Trophoblast cell (in vitro differentiated cells and primary cell): Measurements from ENCODE around the gene SLC45A2.
"Not testable (repeated sequence)": the region's sequence is repeated elsewhere in the genome, so short reads cannot be mapped to it uniquely, and the experiment has no call there.

Experiments used
- DNase-seq, 2 donors: peaks; one replicate each; pipeline ENCODE4 v3.0.0-alpha.2; 2016
- H2AFZ ChIP-seq: 2 replicates; pipeline ENCODE4 v1.6.1; 2013; ENCODE audit warnings: low read length, moderate library complexity, mild to moderate bottlenecking; ENCODE audit not compliant: insufficient read depth, poor library complexity
- H2AK5ac ChIP-seq: 2 replicates; pipeline ENCODE4 v1.6.1; 2013; ENCODE audit warnings: mild to moderate bottlenecking, low read length
- H2BK120ac ChIP-seq: 2 replicates; pipeline ENCODE4 v1.6.1; 2013; ENCODE audit warnings: low read length, mild to moderate bottlenecking, moderate library complexity; ENCODE audit not compliant: insufficient read depth, poor library complexity
- H2BK12ac ChIP-seq: 2 replicates; pipeline ENCODE4 v1.6.1; 2013; ENCODE audit warnings: mild to moderate bottlenecking, low read length, moderate library complexity
- H2BK5ac ChIP-seq: 2 replicates; pipeline ENCODE4 v1.6.1; 2013; ENCODE audit warnings: low read length, low read depth, moderate library complexity, mild to moderate bottlenecking; ENCODE audit not compliant: poor library complexity
- H3K14ac ChIP-seq: 2 replicates; pipeline ENCODE4 v1.6.1; 2013; ENCODE audit warnings: mild to moderate bottlenecking, low read length
- H3K18ac ChIP-seq: 2 replicates; pipeline ENCODE4 v1.6.1; 2013; ENCODE audit warnings: mild to moderate bottlenecking, low read length
- H3K23ac ChIP-seq: 2 replicates; pipeline ENCODE4 v1.6.1; 2013; ENCODE audit warnings: low read length
- H3K27ac ChIP-seq: 2 replicates; pipeline ENCODE4 v1.5.1; 2013; ENCODE audit warnings: low read depth, mild to moderate bottlenecking, inconsistent platforms, low read length, moderate library complexity
- H3K27me3 ChIP-seq: 2 replicates; pipeline ENCODE4 v1.6.1; 2013; ENCODE audit warnings: inconsistent platforms, mild to moderate bottlenecking, low read length, moderate library complexity; ENCODE audit not compliant: insufficient read depth
- H3K36me3 ChIP-seq, 2 experiments: 1 replicate in 1 of 2; 2 replicates in 1 of 2; pipeline ENCODE4 v1.6.1; 2013; ENCODE audit warnings: low read length in 2 of 2, mild to moderate bottlenecking in 2 of 2, moderate library complexity in 1 of 2; ENCODE audit not compliant: insufficient read depth in 2 of 2, control insufficient read depth in 1 of 2
- H3K4ac ChIP-seq: 2 replicates; pipeline ENCODE4 v1.6.1; 2013; ENCODE audit warnings: low read depth, mild to moderate bottlenecking, low read length, moderate library complexity
- H3K4me1 ChIP-seq, 2 experiments: 1 replicate in 1 of 2; 2 replicates in 1 of 2; pipeline ENCODE4 v1.6.1; 2013; ENCODE audit warnings: low read length in 2 of 2, mild to moderate bottlenecking in 2 of 2, moderate library complexity in 1 of 2; ENCODE audit not compliant: insufficient read depth in 2 of 2, control insufficient read depth in 1 of 2
- H3K4me2 ChIP-seq: 2 replicates; pipeline ENCODE4 v1.6.1; 2013; ENCODE audit warnings: inconsistent platforms, mild to moderate bottlenecking, low read length, moderate library complexity
- H3K4me3 ChIP-seq: 2 replicates; pipeline ENCODE4 v1.5.1; 2013; ENCODE audit warnings: mild to moderate bottlenecking, low read depth, low read length, inconsistent platforms
- H3K79me1 ChIP-seq: one replicate; pipeline ENCODE4 v1.6.1; 2013; ENCODE audit warnings: low read length
- H3K79me2 ChIP-seq: 2 replicates; pipeline ENCODE4 v1.6.1; 2013; ENCODE audit warnings: low read length, mild to moderate bottlenecking; ENCODE audit not compliant: control insufficient read depth, insufficient read depth, poor library complexity
- H3K9ac ChIP-seq: 2 replicates; pipeline ENCODE4 v1.6.1; 2013; ENCODE audit warnings: mild to moderate bottlenecking, low read length
- H3K9me3 ChIP-seq: 2 replicates; pipeline ENCODE4 v1.6.1; 2013; ENCODE audit warnings: low read depth, mild to moderate bottlenecking, control low read depth, inconsistent platforms, low read length; ENCODE audit not compliant: insufficient read depth
- H4K12ac ChIP-seq: 2 replicates; pipeline ENCODE4 v1.6.1; 2013; ENCODE audit warnings: low read depth, mild to moderate bottlenecking, low read length, moderate library complexity
- H4K8ac ChIP-seq: 2 replicates; pipeline ENCODE4 v1.6.1; 2013; ENCODE audit warnings: low read depth, mild to moderate bottlenecking, low read length, moderate library complexity
- H4K91ac ChIP-seq: one replicate; pipeline ENCODE4 v1.6.1; 2013; ENCODE audit warnings: low read depth, mild to moderate bottlenecking, low read length, moderate library complexity
- WGBS: extraction: QIAGEN DNeasy Blood & Tissue Kit; methylation state at CpG from one replicate; pipeline ENCODE4 v1.1.7; 2013; ENCODE audit warnings: missing lambda C conversion rate; ENCODE audit not compliant: insufficient read length, insufficient coverage; ENCODE audit errors: extremely low coverage; 5-methylcytosine and 5-hydroxymethylcytosine counted together

Gene SLC45A2

GRCh38 chr5:34012791-34013190 lies 28.3 kb upstream of the SLC45A2 start:
- Histone ChIP-seq H2AK5ac (no peak overlapping the region), H3K4me2 (no peak overlapping the region), H3K79me1 (peaks cover 4% of the 10 kb centered on the region), H4K8ac (no peak overlapping the region), H3K4me3 (no peak overlapping the region), H3K27me3 (no peaks in the 10 kb centered on the region), H3K14ac (no peak overlapping the region), H2BK5ac (no peak overlapping the region), H2AFZ (no peak overlapping the region), H3K9me3 (no peaks in the 10 kb centered on the region), H3K23ac (no peak overlapping the region), H2BK12ac (no peak overlapping the region), H3K18ac (no peak overlapping the region), H3K36me3 (no peaks in the 10 kb centered on the region), H4K12ac (no peak overlapping the region), H3K79me2 (peaks cover 2% of the 10 kb centered on the region), H3K4ac (no peak overlapping the region), H2BK120ac (no peak overlapping the region), H3K27ac (no peak overlapping the region), H3K4me1 (no peaks in the 10 kb centered on the region), H4K91ac (no peak overlapping the region), H3K9ac (no peak overlapping the region)
- no peak for DNase-seq

GRCh38 chr5:34011536-34011935 lies 27.0 kb upstream of the SLC45A2 start:
- Histone ChIP-seq H3K79me2 (peaks cover 6% of the 10 kb centered on the region), H2BK120ac (no peak overlapping the region), H3K23ac (no peak overlapping the region), H3K4me1 (peaks cover 4 to 5% of the 10 kb centered on the region in 2 experiments), H3K36me3 (no peaks in the 10 kb centered on the region), H3K27me3 (no peaks in the 10 kb centered on the region), H3K4ac (no peak overlapping the region), H3K4me3 (no peak overlapping the region), H3K79me1 (peaks cover 8% of the 10 kb centered on the region), H3K27ac (no peak overlapping the region), H3K9me3 (no peaks in the 10 kb centered on the region), H2BK12ac (no peak overlapping the region), H3K4me2 (no peak overlapping the region), H2AK5ac (no peak overlapping the region), H3K9ac (no peak overlapping the region), H3K18ac (no peak overlapping the region), H4K12ac (no peak overlapping the region), H4K91ac (no peak overlapping the region), H2AFZ (no peak overlapping the region), H3K14ac (no peak overlapping the region), H2BK5ac (no peak overlapping the region), H4K8ac (no peak overlapping the region)
- DNase-seq = no peak
- no CpG with 5 or more reads among the region's 4 CpGs for WGBS

- not testable (repeated sequence) for H3K4me1 ChIP-seq, H3K79me1 ChIP-seq, H3K4ac ChIP-seq, H2AFZ ChIP-seq, H2AK5ac ChIP-seq, H3K4me2 ChIP-seq, H4K91ac ChIP-seq, DNase-seq, H3K36me3 ChIP-seq, H3K9me3 ChIP-seq, H3K23ac ChIP-seq, H3K14ac ChIP-seq, H2BK5ac ChIP-seq, H2BK120ac ChIP-seq, H4K12ac ChIP-seq, H3K79me2 ChIP-seq, H3K4me3 ChIP-seq, H2BK12ac ChIP-seq, H4K8ac ChIP-seq, H3K27me3 ChIP-seq, H3K18ac ChIP-seq, H3K9ac ChIP-seq, H3K27ac ChIP-seq
- WGBS = no CpG with 5 or more reads among the region's 2 CpGs
Observed at GRCh38 chr5:34010146-34010545, 25.7 kb upstream of the SLC45A2 start.

- H3K4me2 ChIP-seq = no peak overlapping the region
- no peak overlapping the region for H3K14ac ChIP-seq
- no peak overlapping the region for H3K4ac ChIP-seq
- WGBS = no CpG with 5 or more reads among the region's 1 CpG
- no peak overlapping the region for H3K27ac ChIP-seq
- no peak overlapping the region for H2BK120ac ChIP-seq
- no peak overlapping the region for H3K4me3 ChIP-seq
- no peak overlapping the region for H2AFZ ChIP-seq
- no peak overlapping the region for H3K18ac ChIP-seq
- no peak for DNase-seq
- H4K8ac ChIP-seq = no peak overlapping the region
- peaks cover 4 to 5% of the 10 kb centered on the region in 2 experiments for H3K4me1 ChIP-seq
- no peak overlapping the region for H3K23ac ChIP-seq
- no peak overlapping the region for H4K91ac ChIP-seq
- peaks cover 8% of the 10 kb centered on the region for H3K79me1 ChIP-seq
- no peak overlapping the region for H2AK5ac ChIP-seq
- H3K79me2 ChIP-seq = peaks cover 6% of the 10 kb centered on the region
- no peak overlapping the region for H2BK12ac ChIP-seq
- no peaks in the 10 kb centered on the region for H3K9me3 ChIP-seq
- no peak overlapping the region for H3K9ac ChIP-seq
- no peak overlapping the region for H4K12ac ChIP-seq
- no peak overlapping the region for H2BK5ac ChIP-seq
- H3K36me3 ChIP-seq = no peaks in the 10 kb centered on the region
- H3K27me3 ChIP-seq = no peaks in the 10 kb centered on the region
Observed at GRCh38 chr5:34009610-34010009, 25.1 kb upstream of the SLC45A2 start.
